ENCODE data around the gene HAND2.

The HAND2 gene

DNA sequence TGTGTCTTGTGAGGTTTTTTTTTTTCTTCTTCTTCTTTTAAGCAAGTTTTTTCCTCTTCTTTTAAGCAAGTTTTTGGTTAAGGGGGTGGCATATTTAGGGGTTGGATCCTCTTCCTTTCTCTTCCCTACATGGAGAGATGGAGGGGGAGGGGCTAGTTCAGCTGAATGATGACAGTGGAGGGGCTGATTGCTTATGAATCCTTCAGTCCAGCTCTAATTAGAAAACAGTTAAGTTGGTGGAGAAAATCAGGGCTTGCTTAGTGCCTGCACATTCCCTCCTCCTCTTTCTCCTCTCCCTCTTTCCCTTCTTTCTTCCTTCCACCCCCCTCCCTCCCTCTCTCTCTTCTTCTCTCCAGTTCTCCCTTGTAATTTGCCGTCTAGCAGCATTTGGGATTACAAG, 4.4 kb upstream of the HAND2 start:
- TF ChIP-seq CTCF (IDR thresholded peaks at IDR 0.05; ENCODE audit: poor library complexity, severe bottlenecking): no peak
- Histone ChIP-seq H3K27ac (ENCODE audit: poor library complexity, severe bottlenecking) (no peak overlapping the region), H3K27me3 (ENCODE audit: insufficient read depth, poor library complexity, severe bottlenecking) (peaks cover 100% of the 10 kb centered on the region), H3K4me3 (ENCODE audit: severe bottlenecking) (no peak overlapping the region), H3K9me3 (ENCODE audit: severe bottlenecking) (no peaks in the 10 kb centered on the region), H3K4me1 (ENCODE audit: insufficient read depth, poor library complexity, severe bottlenecking) (peaks cover 4% of the 10 kb centered on the region), H3K36me3 (ENCODE audit: low read depth) (no peaks in the 10 kb centered on the region)
- ATAC-seq (ENCODE audit: low read depth) (no peak), DNase-seq (ENCODE audit: low spot score) (no peak)

- H3K9me3 ChIP-seq (ENCODE audit: severe bottlenecking): no peaks in the 10 kb centered on the region
- H3K36me3 ChIP-seq (ENCODE audit: low read depth): no peaks in the 10 kb centered on the region
- H3K27ac ChIP-seq (ENCODE audit: poor library complexity, severe bottlenecking): no peak overlapping the region
- no peak for ATAC-seq (ENCODE audit: low read depth)
- TF ChIP-seq CTCF (IDR thresholded peaks at IDR 0.05; ENCODE audit: poor library complexity, severe bottlenecking): no peak
- no peak for DNase-seq (ENCODE audit: low spot score)
- H3K4me1 ChIP-seq (ENCODE audit: insufficient read depth, poor library complexity, severe bottlenecking): peaks cover 4% of the 10 kb centered on the region
- H3K4me3 ChIP-seq (ENCODE audit: severe bottlenecking): no peak overlapping the region
- H3K27me3 ChIP-seq (ENCODE audit: insufficient read depth, poor library complexity, severe bottlenecking): peaks cover 97% of the 10 kb centered on the region
Observed at GRCh38 chr4:173532725-173533511, 2.9 kb upstream of the HAND2 start.

GRCh38 chr4:173531086-173531965, 1.3 kb upstream of the HAND2 start:
- H3K27ac ChIP-seq (ENCODE audit: poor library complexity, severe bottlenecking): no peak overlapping the region
- H3K27me3 ChIP-seq (ENCODE audit: insufficient read depth, poor library complexity, severe bottlenecking): peaks cover 97% of the 10 kb centered on the region
- H3K36me3 ChIP-seq (ENCODE audit: low read depth): no peaks in the 10 kb centered on the region
- no peak for TF ChIP-seq CTCF (IDR thresholded peaks at IDR 0.05; ENCODE audit: poor library complexity, severe bottlenecking)
- H3K9me3 ChIP-seq (ENCODE audit: severe bottlenecking): no peaks in the 10 kb centered on the region
- no peak for ATAC-seq (ENCODE audit: low read depth)
- no peak for DNase-seq (ENCODE audit: low spot score)
- H3K4me1 ChIP-seq (ENCODE audit: insufficient read depth, poor library complexity, severe bottlenecking): peaks cover 4% of the 10 kb centered on the region
- H3K4me3 ChIP-seq (ENCODE audit: severe bottlenecking): no peak overlapping the region

DNA sequence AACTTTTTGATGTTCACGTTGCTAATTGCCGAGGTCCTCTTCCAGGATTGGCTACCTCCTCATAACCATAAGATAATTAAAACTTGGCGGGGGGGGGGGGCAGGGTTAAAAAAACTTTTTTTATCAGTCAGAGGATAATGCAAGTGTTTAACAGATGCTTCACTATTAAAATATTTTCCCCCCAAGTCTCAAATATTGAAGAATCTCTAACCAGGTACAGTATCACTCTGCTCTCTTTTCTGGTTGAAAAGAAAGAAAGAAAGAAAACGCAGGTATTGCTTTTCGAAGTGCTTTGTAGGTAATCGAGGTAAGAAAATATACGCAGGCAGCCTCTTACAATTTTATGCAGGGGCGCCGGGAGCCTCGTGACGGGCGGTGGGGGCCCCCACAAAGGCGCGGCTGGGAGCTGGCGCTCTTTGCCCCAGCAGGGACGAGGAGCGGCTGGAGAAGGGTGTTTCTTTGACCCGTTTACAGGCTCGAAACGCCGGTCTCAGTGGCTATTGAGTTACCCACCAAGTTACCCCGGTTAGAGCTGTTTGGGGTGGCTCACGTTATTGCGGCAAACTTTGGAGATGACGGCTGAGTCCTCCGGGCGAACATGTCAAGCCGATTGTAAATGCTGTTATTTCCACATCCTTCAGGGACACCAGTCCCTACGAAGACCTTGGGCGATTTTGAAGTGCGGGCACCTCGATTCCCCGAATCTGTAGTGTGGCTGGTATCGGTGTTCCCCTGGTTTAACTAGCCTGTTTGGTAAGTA, 477 bp upstream of the HAND2 start:
- peaks cover 97% of the 10 kb centered on the region for H3K27me3 ChIP-seq (ENCODE audit: insufficient read depth, poor library complexity, severe bottlenecking)
- ATAC-seq (ENCODE audit: low read depth) (no peak), DNase-seq (ENCODE audit: low spot score) (no peak)
- no peak for TF ChIP-seq CTCF (IDR thresholded peaks at IDR 0.05; ENCODE audit: poor library complexity, severe bottlenecking)
- H3K4me3 ChIP-seq (ENCODE audit: severe bottlenecking): no peak overlapping the region
- H3K27ac ChIP-seq (ENCODE audit: poor library complexity, severe bottlenecking): no peak overlapping the region
- no peaks in the 10 kb centered on the region for H3K9me3 ChIP-seq (ENCODE audit: severe bottlenecking)
- no peaks in the 10 kb centered on the region for H3K36me3 ChIP-seq (ENCODE audit: low read depth)
- H3K4me1 ChIP-seq (ENCODE audit: insufficient read depth, poor library complexity, severe bottlenecking): peaks cover 4% of the 10 kb centered on the region

Data from RWPE2 (cell line).